ENCODE data around the gene NYAP2.

Gene NYAP2

DNA sequence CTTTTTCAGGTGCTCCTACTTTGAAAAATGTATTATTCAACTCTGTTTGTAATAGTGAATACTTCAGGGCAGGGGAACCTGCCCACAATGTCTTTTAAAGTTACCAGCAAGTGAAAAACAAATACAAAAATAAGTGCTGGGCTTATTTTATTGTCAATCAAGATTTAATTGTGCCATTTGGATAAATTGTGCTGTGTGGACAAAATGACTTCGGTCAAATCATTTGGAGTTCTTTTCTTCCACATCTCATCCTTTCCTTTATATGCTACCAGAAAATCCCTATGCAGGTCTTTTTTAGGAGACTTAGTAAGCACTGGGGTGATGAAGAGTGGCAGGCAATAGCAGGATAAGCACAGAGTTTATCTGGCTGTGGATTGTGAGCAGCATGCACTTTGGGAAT lies 63.9 kb downstream of the NYAP2 start:
- Histone ChIP-seq H3F3A (ENCODE audit: insufficient read depth, low read length) (no peaks in the 10 kb centered on the region), H3K9ac (ENCODE audit: low read length) (no peak overlapping the region), H3K4me1 (ENCODE audit: insufficient read depth, low read length, severe bottlenecking) (peaks cover 5% of the 10 kb centered on the region), H3K9me3 (ENCODE audit: low read length) (no peaks in the 10 kb centered on the region), H3K27ac (ENCODE audit: low read depth, low read length, poor library complexity, severe bottlenecking) (no peak overlapping the region), H3K4me3 (ENCODE audit: low read depth, low read length, poor library complexity, severe bottlenecking) (no peak overlapping the region), H2AFZ (ENCODE audit: low read length) (no peak overlapping the region), H4K20me1 (ENCODE audit: insufficient read depth, low read length) (no peaks in the 10 kb centered on the region), H3K36me3 (ENCODE audit: insufficient read depth, low read length) (no peaks in the 10 kb centered on the region), H3K79me2 (ENCODE audit: insufficient read depth, low read length) (no peaks in the 10 kb centered on the region), H3K27me3 (ENCODE audit: insufficient read depth, low read length) (no peaks in the 10 kb centered on the region), H3K9me2 (ENCODE audit: low read depth, low read length) (no peaks in the 10 kb centered on the region), H3K4me2 (ENCODE audit: low read length) (no peak overlapping the region)
- TF ChIP-seq, protein P1, sequence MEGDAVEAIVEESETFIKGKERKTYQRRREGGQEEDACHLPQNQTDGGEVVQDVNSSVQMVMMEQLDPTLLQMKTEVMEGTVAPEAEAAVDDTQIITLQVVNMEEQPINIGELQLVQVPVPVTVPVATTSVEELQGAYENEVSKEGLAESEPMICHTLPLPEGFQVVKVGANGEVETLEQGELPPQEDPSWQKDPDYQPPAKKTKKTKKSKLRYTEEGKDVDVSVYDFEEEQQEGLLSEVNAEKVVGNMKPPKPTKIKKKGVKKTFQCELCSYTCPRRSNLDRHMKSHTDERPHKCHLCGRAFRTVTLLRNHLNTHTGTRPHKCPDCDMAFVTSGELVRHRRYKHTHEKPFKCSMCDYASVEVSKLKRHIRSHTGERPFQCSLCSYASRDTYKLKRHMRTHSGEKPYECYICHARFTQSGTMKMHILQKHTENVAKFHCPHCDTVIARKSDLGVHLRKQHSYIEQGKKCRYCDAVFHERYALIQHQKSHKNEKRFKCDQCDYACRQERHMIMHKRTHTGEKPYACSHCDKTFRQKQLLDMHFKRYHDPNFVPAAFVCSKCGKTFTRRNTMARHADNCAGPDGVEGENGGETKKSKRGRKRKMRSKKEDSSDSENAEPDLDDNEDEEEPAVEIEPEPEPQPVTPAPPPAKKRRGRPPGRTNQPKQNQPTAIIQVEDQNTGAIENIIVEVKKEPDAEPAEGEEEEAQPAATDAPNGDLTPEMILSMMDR (IDR thresholded peaks at IDR 0.05; ENCODE audit: low read length) = no peak
- no peak for TF ChIP-seq EZH2 (IDR thresholded peaks at IDR 0.05; ENCODE audit: borderline replicate concordance, low read length)

DNA sequence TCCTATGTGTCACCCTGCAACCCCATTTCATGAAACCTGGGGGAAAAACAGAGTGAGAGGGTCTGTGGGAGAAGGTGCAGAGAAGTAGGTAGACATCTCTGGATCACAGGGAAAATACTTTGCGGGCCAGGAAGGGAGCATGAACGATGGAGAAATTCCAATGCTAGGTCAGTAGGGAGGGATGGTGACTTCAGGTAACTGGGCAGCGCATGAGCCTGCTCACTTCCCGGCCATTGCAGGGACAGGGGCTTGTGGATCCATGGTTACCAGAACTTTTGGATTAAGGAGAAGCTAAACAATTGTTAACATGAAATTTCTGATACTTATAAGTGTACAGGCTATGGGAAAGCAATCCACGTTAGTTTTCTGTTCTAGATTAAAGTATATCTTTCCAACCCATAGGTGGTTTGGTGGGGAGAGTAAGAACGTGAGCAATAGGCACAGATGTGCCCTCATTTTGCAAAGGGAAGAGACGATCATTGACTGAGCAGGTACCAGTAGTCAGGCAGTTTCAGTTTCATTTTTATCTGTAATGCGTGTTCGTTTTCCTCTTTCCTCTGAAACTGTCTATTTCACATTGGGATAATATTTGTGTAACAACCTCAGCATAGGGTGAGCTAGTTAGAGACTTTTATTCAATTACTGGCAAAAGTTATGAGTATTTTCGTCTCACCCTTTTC lies 65.0 kb downstream of the NYAP2 start:
- Histone ChIP-seq H3K4me3 (ENCODE audit: low read depth, low read length, poor library complexity, severe bottlenecking) (peak overlapping the region; percentile 25), H3K4me2 (ENCODE audit: low read length) (peak overlapping the region; percentile 42), H3K36me3 (ENCODE audit: insufficient read depth, low read length) (no peaks in the 10 kb centered on the region), H3K79me2 (ENCODE audit: insufficient read depth, low read length) (no peaks in the 10 kb centered on the region), H3F3A (ENCODE audit: insufficient read depth, low read length) (no peaks in the 10 kb centered on the region), H3K9me2 (ENCODE audit: low read depth, low read length) (no peaks in the 10 kb centered on the region), H3K9me3 (ENCODE audit: low read length) (no peaks in the 10 kb centered on the region), H4K20me1 (ENCODE audit: insufficient read depth, low read length) (no peaks in the 10 kb centered on the region), H3K9ac (ENCODE audit: low read length) (no peak overlapping the region), H2AFZ (ENCODE audit: low read length) (peak overlapping the region; percentile 40; the same call in 1 of the 2 replicates), H3K27me3 (ENCODE audit: insufficient read depth, low read length) (no peaks in the 10 kb centered on the region), H3K4me1 (ENCODE audit: insufficient read depth, low read length, severe bottlenecking) (peaks cover 5% of the 10 kb centered on the region), H3K27ac (ENCODE audit: low read depth, low read length, poor library complexity, severe bottlenecking) (no peak overlapping the region)
- TF ChIP-seq EZH2 (IDR thresholded peaks at IDR 0.05; ENCODE audit: borderline replicate concordance, low read length) = no peak
- TF ChIP-seq, protein P1 (IDR thresholded peaks at IDR 0.05; ENCODE audit: low read length) = no peak

DNA sequence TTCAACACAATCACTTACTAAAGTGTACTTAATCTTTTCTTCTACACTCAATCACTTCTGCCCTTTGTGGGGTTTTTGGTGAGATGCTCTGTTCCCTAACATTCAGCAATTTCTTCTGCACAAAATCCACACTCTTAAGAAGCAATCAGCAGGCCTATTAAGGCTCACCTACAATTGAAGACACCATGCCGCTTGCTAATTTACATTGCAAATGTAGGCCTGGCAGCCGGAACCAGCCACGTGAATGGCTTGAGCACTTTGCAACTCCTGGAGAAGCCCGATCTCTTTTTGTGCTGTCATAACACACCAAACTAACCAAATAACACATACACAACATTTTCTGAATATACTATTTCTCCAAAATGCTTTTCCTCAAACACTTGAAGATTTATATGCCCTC lies 66.3 kb downstream of the NYAP2 start:
- Histone ChIP-seq H3K9me3 (ENCODE audit: low read length) (no peaks in the 10 kb centered on the region), H3K9me2 (ENCODE audit: low read depth, low read length) (no peaks in the 10 kb centered on the region), H3K9ac (ENCODE audit: low read length) (no peak overlapping the region), H3K27me3 (ENCODE audit: insufficient read depth, low read length) (no peaks in the 10 kb centered on the region), H3K79me2 (ENCODE audit: insufficient read depth, low read length) (no peaks in the 10 kb centered on the region), H3F3A (ENCODE audit: insufficient read depth, low read length) (no peaks in the 10 kb centered on the region), H3K27ac (ENCODE audit: low read depth, low read length, poor library complexity, severe bottlenecking) (no peak overlapping the region), H3K4me2 (ENCODE audit: low read length) (no peak overlapping the region), H3K4me3 (ENCODE audit: low read depth, low read length, poor library complexity, severe bottlenecking) (no peak overlapping the region), H2AFZ (ENCODE audit: low read length) (no peak overlapping the region), H3K36me3 (ENCODE audit: insufficient read depth, low read length) (no peaks in the 10 kb centered on the region), H3K4me1 (ENCODE audit: insufficient read depth, low read length, severe bottlenecking) (peaks cover 5% of the 10 kb centered on the region), H4K20me1 (ENCODE audit: insufficient read depth, low read length) (no peaks in the 10 kb centered on the region)
- no peak for TF ChIP-seq EZH2 (IDR thresholded peaks at IDR 0.05; ENCODE audit: borderline replicate concordance, low read length)
- TF ChIP-seq, protein P1 (IDR thresholded peaks at IDR 0.05; ENCODE audit: low read length) = no peak
